ACC112 (cell line): ENCODE results near the gene CSNK1G1.
"Not testable (repeated sequence)": the region's sequence is repeated elsewhere in the genome, so short reads cannot be mapped to it uniquely, and the experiment has no call there.

Experiments used
- H2AFZ ChIP-seq: fragments of 200-600 bp; sonication (generic); one replicate; pipeline ENCODE4 v1.6.0; 2017; ENCODE audit warnings: antibody characterized with exemption, low read length; ENCODE audit not compliant: unreplicated experiment
- H3K27ac ChIP-seq: fragments of 200-600 bp; sonication (generic); 2 replicates; pipeline ENCODE4 v1.5.1; 2014; ENCODE audit warnings: low read depth, mild to moderate bottlenecking, antibody characterized with exemption, low read length, moderate library complexity
- H3K27me3 ChIP-seq: fragments of 200-600 bp; sonication (generic); 2 replicates; pipeline ENCODE4 v1.6.1; 2014; ENCODE audit warnings: mild to moderate bottlenecking, antibody characterized with exemption, low read length, moderate library complexity, mixed read lengths; ENCODE audit not compliant: insufficient read depth
- H3K36me3 ChIP-seq: fragments of 200-600 bp; sonication (generic); 2 replicates; pipeline ENCODE4 v1.6.1; 2016; ENCODE audit warnings: mild to moderate bottlenecking, antibody characterized with exemption, low read length, moderate library complexity, mixed read lengths; ENCODE audit not compliant: insufficient read depth
- H3K4me1 ChIP-seq: fragments of 200-600 bp; sonication (generic); one replicate; pipeline ENCODE4 v1.6.1; 2016; ENCODE audit warnings: low read length, mixed read lengths; ENCODE audit not compliant: insufficient read depth, unreplicated experiment, control insufficient read depth
- H3K4me3 ChIP-seq: fragments of 200-600 bp; sonication (generic); 2 replicates; pipeline ENCODE4 v1.5.1; 2014; ENCODE audit warnings: mild to moderate bottlenecking, low read depth, low read length
- H3K79me2 ChIP-seq: fragments of 200-600 bp; sonication (generic); one replicate; pipeline ENCODE4 v1.6.0; 2016; ENCODE audit warnings: low read length; ENCODE audit not compliant: control insufficient read depth, unreplicated experiment, insufficient read depth

CSNK1G1 gene

GRCh38 chr15:64132217-64132616, 223.8 kb downstream of the CSNK1G1 start:
- H3K36me3 ChIP-seq, result peaks cover 42% of the 10 kb centered on the region; the same call in 1 of the 2 replicates
- H3K79me2 ChIP-seq, result no peaks in the 10 kb centered on the region
- H3K4me1 ChIP-seq, result no peaks in the 10 kb centered on the region
- H3K27me3 ChIP-seq, result no peaks in the 10 kb centered on the region
- H2AFZ ChIP-seq, result no peak overlapping the region
- H3K27ac ChIP-seq, result no peak overlapping the region
- no peak overlapping the region for H3K4me3 ChIP-seq

GRCh38 chr15:64131547-64131946, 224.4 kb downstream of the CSNK1G1 start:
- no peaks in the 10 kb centered on the region for H3K4me1 ChIP-seq
- no peak overlapping the region for H3K4me3 ChIP-seq
- H3K79me2 ChIP-seq, result no peaks in the 10 kb centered on the region
- H2AFZ ChIP-seq, result no peak overlapping the region
- no peaks in the 10 kb centered on the region for H3K27me3 ChIP-seq
- H3K36me3 ChIP-seq, result peaks cover 48% of the 10 kb centered on the region; the same call in 1 of the 2 replicates
- H3K27ac ChIP-seq, result no peak overlapping the region

GRCh38 chr15:64130159-64130558, 225.8 kb downstream of the CSNK1G1 start:
- Histone ChIP-seq H2AFZ (no peak overlapping the region), H3K36me3 (peaks cover 53% of the 10 kb centered on the region), H3K27ac (no peak overlapping the region), H3K4me3 (no peak overlapping the region), H3K79me2 (no peaks in the 10 kb centered on the region), H3K27me3 (no peaks in the 10 kb centered on the region), H3K4me1 (no peaks in the 10 kb centered on the region)

GRCh38 chr15:64127521-64128270, 228.3 kb downstream of the CSNK1G1 start:
- Histone ChIP-seq H3K36me3 (peaks cover 56% of the 10 kb centered on the region), H2AFZ (no peak overlapping the region)

GRCh38 chr15:64125978-64126377, 230.0 kb downstream of the CSNK1G1 start:
- Histone ChIP-seq H3K79me2 (no peaks in the 10 kb centered on the region), H3K36me3 (peaks cover 51% of the 10 kb centered on the region), H3K27ac (no peak overlapping the region), H2AFZ (no peak overlapping the region), H3K4me1 (no peaks in the 10 kb centered on the region), H3K27me3 (no peaks in the 10 kb centered on the region), H3K4me3 (no peak overlapping the region)

More at GRCh38 chr15:64127521-64128270, 228.3 kb downstream of the CSNK1G1 start:
- Histone ChIP-seq H3K79me2 (no peaks in the 10 kb centered on the region), H3K27me3 (no peaks in the 10 kb centered on the region), H3K4me3 (no peak overlapping the region), H3K4me1 (no peaks in the 10 kb centered on the region), H3K27ac (no peak overlapping the region)

- no peak overlapping the region for H3K4me3 ChIP-seq
- no peak overlapping the region for H2AFZ ChIP-seq
- H3K79me2 ChIP-seq, result no peaks in the 10 kb centered on the region
- no peaks in the 10 kb centered on the region for H3K4me1 ChIP-seq
- peaks cover 48% of the 10 kb centered on the region for H3K36me3 ChIP-seq
- H3K27ac ChIP-seq, result no peak overlapping the region
- H3K27me3 ChIP-seq, result no peaks in the 10 kb centered on the region
Measured at GRCh38 chr15:64122936-64123351, 233.0 kb downstream of the CSNK1G1 start.

- H3K4me3 ChIP-seq, result no peak overlapping the region
- no peaks in the 10 kb centered on the region for H3K4me1 ChIP-seq
- H3K27ac ChIP-seq, result no peak overlapping the region
- no peaks in the 10 kb centered on the region for H3K79me2 ChIP-seq
- H2AFZ ChIP-seq, result no peak overlapping the region
- H3K36me3 ChIP-seq, result peaks cover 43% of the 10 kb centered on the region
- H3K27me3 ChIP-seq, result no peaks in the 10 kb centered on the region
Measured at GRCh38 chr15:64122444-64122843, 233.5 kb downstream of the CSNK1G1 start.

GRCh38 chr15:64121614-64122013, 234.4 kb downstream of the CSNK1G1 start:
- Histone ChIP-seq H3K4me3 (no peak overlapping the region), H3K36me3 (peaks cover 34% of the 10 kb centered on the region), H3K4me1 (no peaks in the 10 kb centered on the region), H3K27me3 (no peaks in the 10 kb centered on the region), H2AFZ (no peak overlapping the region), H3K79me2 (no peaks in the 10 kb centered on the region), H3K27ac (no peak overlapping the region)

GRCh38 chr15:64120322-64120721, 235.7 kb downstream of the CSNK1G1 start:
- H2AFZ ChIP-seq, H3K27me3 ChIP-seq, H3K27ac ChIP-seq, H3K4me3 ChIP-seq, H3K79me2 ChIP-seq, H3K4me1 ChIP-seq: not testable (repeated sequence)
- H3K36me3 ChIP-seq, result peaks cover 29% of the 10 kb centered on the region

- Histone ChIP-seq H2AFZ (no peak overlapping the region), H3K27ac (no peak overlapping the region), H3K79me2 (no peaks in the 10 kb centered on the region), H3K4me3 (no peak overlapping the region), H3K27me3 (no peaks in the 10 kb centered on the region), H3K36me3 (peaks cover 27% of the 10 kb centered on the region), H3K4me1 (no peaks in the 10 kb centered on the region)
Measured at GRCh38 chr15:64117759-64118487, 238.1 kb downstream of the CSNK1G1 start.
